Neural cell (in vitro differentiated cells): ENCODE results near the gene IRF3. TPM values are rescaled to one million over a fixed set of nuclear protein-coding genes. Genes with fewer than 3 reads are reported as not detected.

Experiments used
- H2AFZ ChIP-seq: fragments of 200-600, 300-800 bp; sonication (generic), shearing (Covaris generic); 2 replicates; pipeline ENCODE4 v1.6.0; 2014; ENCODE audit warnings: low read depth, mild to moderate bottlenecking, antibody characterized with exemption, low read length, moderate library complexity
- H3F3A ChIP-seq: fragments of 200-600 bp; shearing (Covaris generic); 2 replicates; pipeline ENCODE4 v1.6.1; 2016; ENCODE audit warnings: mild to moderate bottlenecking, moderate library complexity, mixed read lengths, antibody characterized with exemption, low read length; ENCODE audit not compliant: insufficient read depth, poor library complexity, severe bottlenecking
- H3K27ac ChIP-seq: fragments of 200-600, 300-800 bp; sonication (generic), shearing (Covaris generic); 2 replicates; pipeline ENCODE4 v1.5.1; 2014; ENCODE audit warnings: mild to moderate bottlenecking, low read length, moderate library complexity
- H3K27me3 ChIP-seq: fragments of 300-800, 200-600 bp; sonication (generic), shearing (Covaris generic); 2 replicates; pipeline ENCODE4 v1.6.0; 2014; ENCODE audit warnings: mild to moderate bottlenecking, low read depth, low read length, moderate library complexity; ENCODE audit not compliant: insufficient read depth
- H3K36me3 ChIP-seq: fragments of 300-800, 200-600 bp; sonication (generic), shearing (Covaris generic); 2 replicates; pipeline ENCODE4 v1.5.1; 2014; ENCODE audit warnings: mild to moderate bottlenecking, antibody characterized with exemption, low read length, moderate library complexity; ENCODE audit not compliant: insufficient read depth
- H3K4me2 ChIP-seq: fragments of 300-800, 200-600 bp; sonication (generic), shearing (Covaris generic); 2 replicates; pipeline ENCODE4 v1.6.0; 2014; ENCODE audit warnings: mild to moderate bottlenecking, low read length
- H3K4me3 ChIP-seq: fragments of 300-800, 200-600 bp; sonication (generic), shearing (Covaris generic); 2 replicates; pipeline ENCODE4 v1.5.1; 2014; ENCODE audit warnings: mild to moderate bottlenecking, low read length, moderate library complexity
- H3K79me2 ChIP-seq: fragments of 200-600 bp; shearing (Covaris generic); replicated peaks from 2 replicates; pipeline ENCODE4 v1.6.0; 2014; ENCODE audit warnings: mild to moderate bottlenecking, low read length, moderate library complexity; ENCODE audit not compliant: insufficient read depth
- H3K9ac ChIP-seq: fragments of 300-800, 200-600 bp; sonication (generic), shearing (Covaris generic); 2 replicates; pipeline ENCODE4 v1.6.1; 2016; ENCODE audit warnings: mild to moderate bottlenecking, low read length, mixed read lengths
- H3K9me2 ChIP-seq: fragments of 200-600 bp; shearing (Covaris generic); 2 replicates; pipeline ENCODE4 v1.6.1; 2016; ENCODE audit warnings: mild to moderate bottlenecking, low read length, mixed read lengths; ENCODE audit not compliant: insufficient read depth
- H3K9me3 ChIP-seq: fragments of 200-600, 300-800 bp; sonication (generic), shearing (Covaris generic); 2 replicates; pipeline ENCODE4 v1.6.1; 2016; ENCODE audit warnings: mild to moderate bottlenecking, mixed run types, low read length, moderate library complexity, mixed read lengths
- H4K20me1 ChIP-seq: fragments of 200-600 bp; shearing (Covaris generic); 2 replicates; pipeline ENCODE4 v1.6.1; 2016; ENCODE audit warnings: mild to moderate bottlenecking, mixed run types; ENCODE audit not compliant: insufficient read depth
- EP300 ChIP-seq: fragments of 450-650 bp; conservative IDR thresholded peaks from 2 replicates; pipeline ENCODE4 v1.6.1; 2014; ENCODE audit warnings: antibody characterized with exemption, mild to moderate bottlenecking, moderate library complexity; ENCODE audit not compliant: poor library complexity, severe bottlenecking
- EZH2 ChIP-seq: fragments of 200-600, 300-800 bp; shearing (Covaris generic), sonication (generic); IDR thresholded peaks from 2 replicates; pipeline ENCODE4 v1.6.1; 2014; ENCODE audit warnings: antibody characterized with exemption, low read length, borderline replicate concordance, mild to moderate bottlenecking; ENCODE audit not compliant: insufficient read depth, poor library complexity, severe bottlenecking
- MXI1 ChIP-seq: fragments of 450-650 bp; conservative IDR thresholded peaks from 2 replicates; pipeline ENCODE4 v1.6.1; 2014; ENCODE audit warnings: antibody characterized with exemption, mild to moderate bottlenecking; ENCODE audit not compliant: poor library complexity, severe bottlenecking
- POLR2AphosphoS5 ChIP-seq: IDR thresholded peaks from 2 replicates; pipeline ENCODE4 v1.6.1; 2012
- RAD21 ChIP-seq: fragments of 450-650 bp; conservative IDR thresholded peaks from 2 replicates; pipeline ENCODE4 v1.6.1; 2014; ENCODE audit warnings: antibody characterized with exemption, mild to moderate bottlenecking, moderate library complexity
- SMC3 ChIP-seq: fragments of 450-650 bp; conservative IDR thresholded peaks from 2 replicates; pipeline ENCODE4 v1.6.1; 2014; ENCODE audit warnings: antibody characterized with exemption, mild to moderate bottlenecking, moderate library complexity; ENCODE audit not compliant: poor library complexity
- TAF1 ChIP-seq: IDR thresholded peaks from 2 replicates; pipeline ENCODE4 v1.6.1; 2012; ENCODE audit warnings: low read depth
- polyA plus RNA-seq: library from polyadenylated mRNA; depleted of rRNA; stranded (reverse); fragments of >200 nt; gene quantifications from 2 replicates; pipeline ENCODE4 v1.2.3, GENCODE V29; 2014
- TF ChIP-seq, protein P1 (sequence below): fragments of 450-650 bp; IDR thresholded peaks from 2 replicates; pipeline ENCODE4 v1.5.1; 2014; ENCODE audit warnings: antibody characterized with exemption, mild to moderate bottlenecking, moderate library complexity; ENCODE audit not compliant: poor library complexity, severe bottlenecking
- TF ChIP-seq, protein P2 (sequence below): IDR thresholded peaks from 2 replicates; pipeline ENCODE4 v1.6.1; 2012; ENCODE audit warnings: borderline replicate concordance

IRF3 gene
- polyA plus RNA-seq, 1 donor from 2014 or later = 39.4 TPM

DNA sequence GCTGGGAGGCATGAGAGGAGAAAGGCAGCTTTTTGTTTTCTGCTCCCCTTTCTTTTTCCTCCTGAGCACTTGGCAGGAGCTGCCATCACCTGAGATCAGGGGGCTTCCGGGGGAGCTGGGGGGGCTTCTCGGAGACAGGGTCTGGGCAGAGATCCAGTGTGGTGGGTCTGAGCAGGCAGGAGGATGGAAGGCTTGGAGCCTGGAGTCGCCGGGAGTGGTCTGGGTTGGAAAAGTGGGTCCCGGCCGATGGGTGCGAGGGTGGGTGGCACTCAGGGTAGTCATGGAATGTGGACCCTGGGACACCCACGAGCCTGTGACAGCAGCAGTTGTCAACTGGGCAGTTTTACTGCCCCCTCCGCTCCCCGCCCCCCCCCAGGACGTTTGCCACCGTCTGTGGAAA lies 21.5 kb upstream of the IRF3 start:
- no peak overlapping the region for H3K9ac ChIP-seq

DNA sequence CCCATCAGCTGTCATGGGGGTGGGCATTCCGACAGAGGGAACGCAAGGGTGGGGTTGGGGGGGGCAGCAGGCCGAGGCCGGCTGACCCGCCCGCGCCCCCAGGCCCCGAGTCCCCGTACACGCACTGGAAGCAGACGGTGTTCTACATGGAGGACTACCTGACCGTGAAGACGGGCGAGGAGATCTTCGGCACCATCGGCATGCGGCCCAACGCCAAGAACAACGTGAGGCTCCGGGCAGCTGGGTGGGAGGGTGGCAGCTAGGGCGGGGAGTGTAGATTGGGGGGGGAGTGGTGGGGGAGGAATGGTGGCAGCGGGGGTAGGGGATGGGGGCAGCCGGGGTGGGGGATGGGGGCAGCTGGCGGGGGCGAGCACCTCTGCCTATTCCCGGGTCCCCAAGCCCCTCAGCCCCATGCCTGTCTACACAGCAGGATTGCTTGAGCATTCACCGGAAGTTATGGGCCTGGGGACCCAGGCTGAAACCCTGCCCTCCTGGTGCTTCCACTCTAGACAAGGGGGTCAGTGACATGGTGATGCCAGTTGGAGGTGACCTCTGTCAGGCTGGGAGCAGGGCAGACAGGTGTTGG lies 20.9 kb upstream of the IRF3 start:
- Histone ChIP-seq H3K9me2 (no peaks in the 10 kb centered on the region), H3K27me3 (no peaks in the 10 kb centered on the region), H3F3A (no peaks in the 10 kb centered on the region), H3K79me2 (peaks cover 2% of the 10 kb centered on the region), H3K4me2 (no peak overlapping the region), H3K9me3 (no peaks in the 10 kb centered on the region), H3K9ac (no peak overlapping the region), H3K4me3 (no peak overlapping the region), H3K36me3 (no peaks in the 10 kb centered on the region), H3K27ac (no peak overlapping the region), H4K20me1 (no peaks in the 10 kb centered on the region), H2AFZ (no peak overlapping the region)
- TF ChIP-seq MXI1 (no peak), TAF1 (no peak), SMC3 (no peak), RAD21 (no peak), EP300 (no peak), POLR2AphosphoS5 (no peak), EZH2 (no peak)
- TF ChIP-seq, protein P1, sequence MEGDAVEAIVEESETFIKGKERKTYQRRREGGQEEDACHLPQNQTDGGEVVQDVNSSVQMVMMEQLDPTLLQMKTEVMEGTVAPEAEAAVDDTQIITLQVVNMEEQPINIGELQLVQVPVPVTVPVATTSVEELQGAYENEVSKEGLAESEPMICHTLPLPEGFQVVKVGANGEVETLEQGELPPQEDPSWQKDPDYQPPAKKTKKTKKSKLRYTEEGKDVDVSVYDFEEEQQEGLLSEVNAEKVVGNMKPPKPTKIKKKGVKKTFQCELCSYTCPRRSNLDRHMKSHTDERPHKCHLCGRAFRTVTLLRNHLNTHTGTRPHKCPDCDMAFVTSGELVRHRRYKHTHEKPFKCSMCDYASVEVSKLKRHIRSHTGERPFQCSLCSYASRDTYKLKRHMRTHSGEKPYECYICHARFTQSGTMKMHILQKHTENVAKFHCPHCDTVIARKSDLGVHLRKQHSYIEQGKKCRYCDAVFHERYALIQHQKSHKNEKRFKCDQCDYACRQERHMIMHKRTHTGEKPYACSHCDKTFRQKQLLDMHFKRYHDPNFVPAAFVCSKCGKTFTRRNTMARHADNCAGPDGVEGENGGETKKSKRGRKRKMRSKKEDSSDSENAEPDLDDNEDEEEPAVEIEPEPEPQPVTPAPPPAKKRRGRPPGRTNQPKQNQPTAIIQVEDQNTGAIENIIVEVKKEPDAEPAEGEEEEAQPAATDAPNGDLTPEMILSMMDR = no peak
- TF ChIP-seq, protein P2, sequence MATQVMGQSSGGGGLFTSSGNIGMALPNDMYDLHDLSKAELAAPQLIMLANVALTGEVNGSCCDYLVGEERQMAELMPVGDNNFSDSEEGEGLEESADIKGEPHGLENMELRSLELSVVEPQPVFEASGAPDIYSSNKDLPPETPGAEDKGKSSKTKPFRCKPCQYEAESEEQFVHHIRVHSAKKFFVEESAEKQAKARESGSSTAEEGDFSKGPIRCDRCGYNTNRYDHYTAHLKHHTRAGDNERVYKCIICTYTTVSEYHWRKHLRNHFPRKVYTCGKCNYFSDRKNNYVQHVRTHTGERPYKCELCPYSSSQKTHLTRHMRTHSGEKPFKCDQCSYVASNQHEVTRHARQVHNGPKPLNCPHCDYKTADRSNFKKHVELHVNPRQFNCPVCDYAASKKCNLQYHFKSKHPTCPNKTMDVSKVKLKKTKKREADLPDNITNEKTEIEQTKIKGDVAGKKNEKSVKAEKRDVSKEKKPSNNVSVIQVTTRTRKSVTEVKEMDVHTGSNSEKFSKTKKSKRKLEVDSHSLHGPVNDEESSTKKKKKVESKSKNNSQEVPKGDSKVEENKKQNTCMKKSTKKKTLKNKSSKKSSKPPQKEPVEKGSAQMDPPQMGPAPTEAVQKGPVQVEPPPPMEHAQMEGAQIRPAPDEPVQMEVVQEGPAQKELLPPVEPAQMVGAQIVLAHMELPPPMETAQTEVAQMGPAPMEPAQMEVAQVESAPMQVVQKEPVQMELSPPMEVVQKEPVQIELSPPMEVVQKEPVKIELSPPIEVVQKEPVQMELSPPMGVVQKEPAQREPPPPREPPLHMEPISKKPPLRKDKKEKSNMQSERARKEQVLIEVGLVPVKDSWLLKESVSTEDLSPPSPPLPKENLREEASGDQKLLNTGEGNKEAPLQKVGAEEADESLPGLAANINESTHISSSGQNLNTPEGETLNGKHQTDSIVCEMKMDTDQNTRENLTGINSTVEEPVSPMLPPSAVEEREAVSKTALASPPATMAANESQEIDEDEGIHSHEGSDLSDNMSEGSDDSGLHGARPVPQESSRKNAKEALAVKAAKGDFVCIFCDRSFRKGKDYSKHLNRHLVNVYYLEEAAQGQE = no peak

More for the DNA sequence above, 21.5 kb upstream of the IRF3 start:
- Histone ChIP-seq H3K27me3 (no peaks in the 10 kb centered on the region), H3K27ac (no peak overlapping the region), H3K9me2 (no peaks in the 10 kb centered on the region), H3K4me3 (no peak overlapping the region), H3K79me2 (peaks cover 7% of the 10 kb centered on the region), H4K20me1 (no peaks in the 10 kb centered on the region), H3K9me3 (no peaks in the 10 kb centered on the region), H3K4me2 (no peak overlapping the region), H3F3A (no peaks in the 10 kb centered on the region), H2AFZ (no peak overlapping the region), H3K36me3 (no peaks in the 10 kb centered on the region)
- TF ChIP-seq SMC3 (no peak), TAF1 (no peak), POLR2AphosphoS5 (no peak), EP300 (no peak), EZH2 (no peak), RAD21 (no peak), MXI1 (no peak)
- TF ChIP-seq, protein P2 = no peak
- TF ChIP-seq, protein P1 = no peak
